Activated CD4-positive, alpha-beta memory T cell treated with anti-CD3 and anti-CD28 coated beads, Interleukin-2, amount 10 ng/mL, durations not matched to agents 7 days and 5 days (primary cell): ENCODE data around the gene TAF3. TPM values are rescaled to one million over a fixed set of nuclear protein-coding genes. Genes with fewer than 3 reads are reported as not detected.

ENCODE experiments used
- CTCF ChIA-PET: fragments of 350-600 bp; sonication (Branson Sonifier 250); formaldehyde crosslinking; loops from one replicate; lab custom pipeline; 2021; ENCODE audit warnings: antibody characterized with exemption, inconsistent platforms; lab: Charles Lee
- POLR2A ChIA-PET: fragments of 350-600 bp; sonication (Branson Sonifier 250); formaldehyde crosslinking; loops from one replicate; lab custom pipeline; 2021; ENCODE audit warnings: antibody characterized with exemption; lab: Charles Lee
- DNase-seq: peaks from one replicate; pipeline ENCODE4 v3.0.0-alpha.2; 2020
- H3K27ac Mint-ChIP-seq: one replicate; pipeline ENCODE4 v1.8.0; 2021; ENCODE audit warnings: mild to moderate bottlenecking, mixed read lengths
- H3K27me3 Mint-ChIP-seq: one replicate; pipeline ENCODE4 v1.8.0; 2021; ENCODE audit warnings: mixed read lengths
- H3K36me3 Mint-ChIP-seq: one replicate; pipeline ENCODE4 v1.8.0; 2021; ENCODE audit warnings: low read depth, mixed read lengths
- H3K4me1 Mint-ChIP-seq: one replicate; pipeline ENCODE4 v1.8.0; 2021; ENCODE audit warnings: mixed read lengths
- H3K4me3 Mint-ChIP-seq: one replicate; pipeline ENCODE4 v1.8.0; 2021; ENCODE audit warnings: mild to moderate bottlenecking, mixed read lengths
- H3K9me3 Mint-ChIP-seq: one replicate; pipeline ENCODE4 v1.8.0; 2021; ENCODE audit warnings: mixed read lengths
- total RNA-seq, 2 experiments: library from RNA; stranded (reverse); gene quantifications; one replicate each; pipeline ENCODE4 v1.2.3, GENCODE V29; 2021

TAF3 gene
- total RNA-seq, 2 experiments from 2014 or later, result 12.7 to 13.0 TPM

DNA sequence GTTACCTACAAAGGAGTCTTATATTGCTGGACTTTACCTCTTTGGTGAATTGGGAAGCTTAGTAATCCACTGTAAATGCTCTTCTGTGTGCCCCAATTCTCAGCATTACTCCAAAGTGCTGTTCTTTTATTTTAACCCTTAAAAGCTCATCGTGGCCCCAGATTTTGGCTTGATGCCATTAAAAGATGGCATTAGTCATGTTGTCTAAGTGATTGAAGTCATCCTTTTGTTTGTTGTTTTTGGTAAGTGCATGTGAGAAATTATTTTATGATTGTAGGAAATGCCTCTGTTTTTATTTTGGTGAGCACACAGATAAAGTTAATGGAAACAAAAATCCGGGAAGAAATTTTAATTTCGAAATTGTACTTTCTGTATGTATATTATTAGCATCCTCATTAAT, 153.6 kb downstream of the TAF3 start:
- no peak for DNase-seq
- H3K27me3 Mint-ChIP-seq, result no peaks in the 10 kb centered on the region
- ChIA-PET POLR2A (no interaction called here), CTCF (no interaction called here)
- no peaks in the 10 kb centered on the region for H3K4me1 Mint-ChIP-seq
- no peak overlapping the region for H3K27ac Mint-ChIP-seq
- H3K4me3 Mint-ChIP-seq, result no peak overlapping the region
- peaks cover 5% of the 10 kb centered on the region for H3K36me3 Mint-ChIP-seq
- no peaks in the 10 kb centered on the region for H3K9me3 Mint-ChIP-seq

DNA sequence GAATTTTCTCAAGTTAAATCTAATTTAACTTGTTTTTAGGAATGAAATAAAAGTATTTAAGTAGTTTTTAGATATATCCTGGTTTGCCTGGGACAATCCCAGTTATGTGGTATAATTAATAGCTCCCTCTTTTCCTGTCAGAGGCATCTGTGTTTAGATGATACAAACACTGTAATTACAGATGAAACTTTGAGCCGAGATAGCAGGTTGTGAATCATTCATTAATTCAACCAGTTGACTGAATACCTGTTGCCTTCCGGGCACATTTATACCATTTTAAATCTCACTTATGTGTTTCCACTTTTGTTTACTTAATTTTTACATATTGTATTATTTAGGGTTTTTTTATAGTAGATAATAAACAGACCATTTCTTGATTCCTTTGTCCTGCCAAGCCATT, 154.1 kb downstream of the TAF3 start:
- H3K36me3 Mint-ChIP-seq, result peaks cover 8% of the 10 kb centered on the region
- ChIA-PET POLR2A (no interaction called here), CTCF (no interaction called here)
- no peak overlapping the region for H3K4me3 Mint-ChIP-seq
- H3K27ac Mint-ChIP-seq, result no peak overlapping the region
- no peaks in the 10 kb centered on the region for H3K4me1 Mint-ChIP-seq
- no peaks in the 10 kb centered on the region for H3K9me3 Mint-ChIP-seq
- no peak for DNase-seq
- no peaks in the 10 kb centered on the region for H3K27me3 Mint-ChIP-seq

DNA sequence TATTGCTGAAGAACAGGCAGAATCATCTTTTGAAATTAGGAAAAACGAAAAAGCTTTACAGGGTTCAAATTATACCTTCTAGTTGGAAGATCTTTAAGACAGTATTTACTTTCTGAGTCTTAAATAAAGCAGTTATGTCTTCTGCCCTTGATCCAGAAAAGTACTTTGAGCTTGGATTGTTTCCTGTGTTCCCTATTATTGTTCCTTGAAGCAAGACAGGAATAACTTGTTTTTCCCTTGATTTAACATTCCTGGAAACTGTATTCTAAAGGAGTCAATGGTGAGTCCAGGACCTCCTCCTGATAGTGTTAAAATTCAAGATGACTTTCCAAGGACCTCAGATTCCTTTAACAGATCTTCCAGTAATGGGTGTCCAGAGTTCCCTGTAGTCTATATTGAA, 161.9 kb downstream of the TAF3 start:
- DNase-seq, result no peak
- Mint-ChIP-seq H3K36me3 (peaks cover 19% of the 10 kb centered on the region), H3K27me3 (no peaks in the 10 kb centered on the region), H3K9me3 (no peaks in the 10 kb centered on the region), H3K4me3 (no peak overlapping the region), H3K27ac (no peak overlapping the region), H3K4me1 (no peaks in the 10 kb centered on the region)
- ChIA-PET CTCF (no interaction called here), POLR2A (no interaction called here)

DNA sequence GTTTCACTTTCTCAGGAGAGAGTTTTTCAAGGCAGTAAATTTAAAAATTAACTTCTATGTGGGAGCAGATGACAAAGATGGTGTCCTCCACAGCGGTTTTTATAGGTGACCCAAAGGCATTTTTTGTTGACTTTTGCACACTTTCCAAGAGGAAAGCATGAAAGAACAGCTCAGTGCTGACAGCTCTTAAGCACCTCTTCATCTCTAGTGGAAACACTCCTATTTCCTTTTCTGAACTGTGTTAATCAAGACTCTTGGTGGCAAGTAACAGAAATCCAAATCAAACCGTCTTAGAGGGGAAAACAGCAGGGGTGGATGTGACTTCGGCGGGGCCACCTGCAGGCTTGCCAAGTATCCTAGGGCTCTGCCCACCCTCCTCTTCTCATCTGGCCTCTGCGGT, 164.4 kb downstream of the TAF3 start:
- H3K27ac Mint-ChIP-seq, result no peak overlapping the region
- no peaks in the 10 kb centered on the region for H3K9me3 Mint-ChIP-seq
- DNase-seq, result no peak
- no peaks in the 10 kb centered on the region for H3K27me3 Mint-ChIP-seq
- ChIA-PET CTCF (no interaction called here), POLR2A (no interaction called here)
- H3K4me3 Mint-ChIP-seq, result no peak overlapping the region
- H3K4me1 Mint-ChIP-seq, result no peaks in the 10 kb centered on the region
- peaks cover 15% of the 10 kb centered on the region for H3K36me3 Mint-ChIP-seq

DNA sequence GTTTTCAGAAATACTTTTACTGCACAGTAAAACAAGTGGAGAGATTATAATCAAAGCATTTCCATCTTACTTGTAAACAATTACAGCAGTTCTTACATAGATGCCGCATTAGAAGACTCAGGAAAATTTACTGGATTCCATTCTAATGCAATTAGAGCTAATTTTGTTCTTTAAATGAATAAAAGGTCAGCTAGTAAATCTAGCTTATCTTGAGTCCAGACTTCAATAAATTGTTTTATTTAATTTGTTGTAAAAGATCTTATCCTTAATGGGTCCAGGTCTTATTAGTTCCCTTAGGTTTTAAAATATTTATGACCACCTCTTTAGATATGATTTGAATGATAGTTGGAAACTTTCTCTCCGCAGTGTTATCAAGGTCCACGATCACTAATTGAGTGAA, 166.0 kb downstream of the TAF3 start:
- no peak overlapping the region for H3K27ac Mint-ChIP-seq

DNA sequence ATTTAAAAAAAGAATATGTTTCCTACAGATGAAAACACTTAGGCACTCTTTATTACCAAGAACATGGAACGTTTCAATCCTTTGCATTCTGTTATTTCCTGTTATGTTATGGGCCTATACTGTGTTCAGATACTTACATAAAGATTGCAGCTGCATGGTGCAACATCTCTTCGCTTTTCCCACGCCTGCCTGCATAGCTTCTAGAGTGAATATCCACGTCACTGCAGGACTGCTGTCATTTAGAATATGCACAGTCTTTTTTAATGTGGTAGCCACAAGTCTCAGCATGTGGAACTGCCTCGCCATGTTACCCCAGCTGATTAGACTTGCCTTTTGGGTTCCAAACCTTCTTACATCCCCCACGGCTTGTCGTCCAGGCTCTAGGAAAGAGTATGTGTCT, 166.6 kb downstream of the TAF3 start:
- Mint-ChIP-seq H3K4me1 (no peaks in the 10 kb centered on the region), H3K27me3 (no peaks in the 10 kb centered on the region), H3K36me3 (peaks cover 8% of the 10 kb centered on the region), H3K4me3 (no peak overlapping the region), H3K9me3 (no peaks in the 10 kb centered on the region), H3K27ac (no peak overlapping the region)
- DNase-seq, result no peak
- ChIA-PET CTCF (no interaction called here), POLR2A (no interaction called here)

More for the DNA sequence above, 166.0 kb downstream of the TAF3 start:
- H3K4me1 Mint-ChIP-seq, result no peaks in the 10 kb centered on the region
- no peak overlapping the region for H3K4me3 Mint-ChIP-seq
- CTCF ChIA-PET, result no interaction called here
- no peaks in the 10 kb centered on the region for H3K9me3 Mint-ChIP-seq
- POLR2A ChIA-PET, result no interaction called here
- H3K36me3 Mint-ChIP-seq, result peaks cover 9% of the 10 kb centered on the region
- H3K27me3 Mint-ChIP-seq, result no peaks in the 10 kb centered on the region
- DNase-seq, result no peak

DNA sequence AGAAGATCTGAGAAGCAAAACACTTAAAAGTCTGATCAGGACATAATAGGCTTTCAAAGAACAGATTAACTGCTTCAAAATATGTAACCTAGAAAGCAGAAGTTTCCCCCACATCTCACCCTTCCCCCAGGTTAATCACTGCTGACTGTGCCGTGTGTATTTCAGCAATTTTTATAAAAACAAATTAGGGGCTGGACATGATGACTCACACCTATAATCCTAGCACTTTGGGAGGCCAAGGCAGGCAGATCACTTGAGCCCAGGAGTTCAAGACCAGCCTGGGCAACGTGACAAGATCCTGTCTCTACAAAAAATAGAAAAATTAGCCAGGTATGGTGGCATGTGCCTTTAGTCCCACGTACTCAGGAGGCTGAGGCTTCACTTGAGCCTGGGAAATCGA, 168.5 kb downstream of the TAF3 start:
- DNase-seq, result no peak
- H3K27ac Mint-ChIP-seq, result no peak overlapping the region
- no peaks in the 10 kb centered on the region for H3K4me1 Mint-ChIP-seq
- ChIA-PET CTCF (no interaction called here), POLR2A (no interaction called here)
- no peak overlapping the region for H3K4me3 Mint-ChIP-seq
- no peaks in the 10 kb centered on the region for H3K27me3 Mint-ChIP-seq
- peaks cover 7% of the 10 kb centered on the region for H3K36me3 Mint-ChIP-seq
- H3K9me3 Mint-ChIP-seq, result no peaks in the 10 kb centered on the region

DNA sequence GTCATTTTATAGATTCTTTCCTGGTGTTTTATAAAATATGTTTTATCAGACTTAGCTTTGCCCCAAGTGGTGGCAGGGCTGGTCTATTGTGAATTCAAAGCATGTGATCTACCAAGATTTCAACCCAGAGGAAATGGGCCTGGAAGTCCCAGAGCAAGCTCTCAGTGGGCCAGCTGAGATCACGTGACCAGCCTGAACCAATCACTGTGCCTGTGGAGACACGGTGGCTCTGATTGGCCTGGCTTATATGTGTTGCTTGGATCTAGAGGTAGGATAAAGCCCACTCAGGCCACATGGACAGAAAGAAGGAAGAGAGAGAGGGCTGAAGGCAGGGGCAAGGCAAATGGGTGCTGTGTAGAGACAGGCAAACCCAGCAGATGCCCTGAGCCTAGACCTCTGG, 170.7 kb downstream of the TAF3 start:
- Mint-ChIP-seq H3K36me3 (peaks cover 7% of the 10 kb centered on the region), H3K27me3 (no peaks in the 10 kb centered on the region), H3K4me1 (no peaks in the 10 kb centered on the region), H3K27ac (no peak overlapping the region), H3K9me3 (no peaks in the 10 kb centered on the region), H3K4me3 (no peak overlapping the region)
- DNase-seq, result no peak
- CTCF ChIA-PET, result interaction anchor here (0.8 kb wide), 1 partner anchor 33 kb away, joined by 4 read pairs; no protein-coding TSS in a partner anchor
- POLR2A ChIA-PET, result no interaction called here

DNA sequence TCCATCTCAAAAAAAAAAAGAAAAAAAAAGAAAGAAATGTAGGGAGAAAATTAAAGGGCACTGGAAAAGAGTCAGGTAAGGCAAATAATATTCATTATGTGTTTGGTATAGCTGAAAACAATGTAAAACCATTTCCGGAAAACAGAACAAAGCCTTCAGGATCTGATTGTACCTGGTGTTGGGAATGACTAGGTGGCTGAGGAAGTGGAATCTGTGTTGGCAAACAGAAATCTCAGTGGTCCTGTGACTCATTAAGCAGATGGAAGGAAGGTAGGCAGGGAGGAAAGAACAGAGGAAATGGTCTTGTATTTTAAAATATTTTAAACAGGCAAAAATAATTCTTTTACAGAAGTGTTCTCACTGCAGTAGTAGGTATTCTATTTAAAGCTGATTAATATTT, 180.5 kb downstream of the TAF3 start:
- H3K9me3 Mint-ChIP-seq, result no peaks in the 10 kb centered on the region
- ChIA-PET POLR2A (no interaction called here), CTCF (no interaction called here)
- no peak overlapping the region for H3K27ac Mint-ChIP-seq
- no peaks in the 10 kb centered on the region for H3K27me3 Mint-ChIP-seq
- peaks cover 16% of the 10 kb centered on the region for H3K36me3 Mint-ChIP-seq
- no peak overlapping the region for H3K4me3 Mint-ChIP-seq
- no peak for DNase-seq
- no peaks in the 10 kb centered on the region for H3K4me1 Mint-ChIP-seq

DNA sequence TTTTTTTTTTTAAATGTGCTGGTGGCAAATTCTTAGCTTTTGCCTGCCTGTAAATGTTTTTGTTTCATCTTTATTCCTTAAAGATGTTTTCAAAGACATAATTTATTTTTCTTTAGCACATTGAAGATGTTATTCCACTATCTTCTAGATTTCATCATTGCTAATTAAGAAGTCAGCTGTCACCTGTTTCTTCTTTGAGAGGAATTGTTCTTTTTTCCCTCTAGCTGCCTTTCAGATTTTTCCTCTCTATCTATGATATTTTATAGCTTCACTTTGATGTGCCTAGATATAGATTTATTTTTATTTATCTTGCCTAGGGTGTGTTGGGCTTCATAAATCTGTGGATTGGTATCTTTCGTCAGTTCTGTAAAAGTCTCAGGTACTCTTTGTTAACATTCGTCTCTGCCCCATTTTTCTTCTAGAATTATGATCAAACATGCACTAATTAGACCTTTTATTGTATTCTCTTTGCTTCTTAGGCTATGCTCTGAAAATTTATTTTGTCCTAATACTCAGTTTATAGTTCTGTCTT, 186.2 kb downstream of the TAF3 start:
- POLR2A ChIA-PET, result no interaction called here
- Mint-ChIP-seq H3K27ac (no peak overlapping the region), H3K9me3 (peaks cover 10% of the 10 kb centered on the region), H3K4me1 (no peaks in the 10 kb centered on the region), H3K4me3 (no peak overlapping the region), H3K27me3 (no peaks in the 10 kb centered on the region), H3K36me3 (peaks cover 25% of the 10 kb centered on the region)
- CTCF ChIA-PET, result no interaction called here
- no peak for DNase-seq

DNA sequence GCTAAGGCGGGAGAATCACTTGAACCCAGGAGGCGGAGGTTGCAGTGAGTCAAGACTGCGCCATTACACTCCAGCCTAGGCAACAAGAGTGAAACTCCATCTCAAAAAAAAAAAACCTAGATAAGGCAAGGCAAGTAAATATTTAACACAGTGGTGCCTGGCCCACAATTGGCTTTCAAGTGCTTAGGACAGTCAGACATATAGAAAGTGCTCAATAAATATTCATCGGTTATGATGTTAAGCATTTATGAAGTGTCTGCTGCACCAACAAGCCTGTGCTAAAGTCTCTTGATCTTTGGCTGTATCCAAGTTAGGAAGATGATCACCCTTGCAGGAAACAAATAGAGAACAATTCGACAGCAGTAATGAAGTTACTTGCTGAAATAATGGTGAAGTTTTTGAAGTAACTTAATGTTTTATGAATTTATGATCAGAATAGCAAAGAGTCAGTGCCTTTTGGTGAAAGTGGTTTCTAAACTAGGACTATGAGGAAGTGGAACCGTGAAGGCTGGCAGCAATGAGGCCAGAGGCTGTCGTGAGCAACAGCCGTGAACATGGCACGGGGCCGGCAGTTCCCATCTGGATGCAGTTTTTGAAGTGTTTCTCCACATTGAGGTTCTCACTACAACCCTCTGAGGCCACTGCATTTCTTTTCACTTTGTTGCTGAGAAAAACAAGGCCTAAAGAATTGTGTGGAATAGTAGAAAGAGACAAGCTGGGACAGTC, 188.1 kb downstream of the TAF3 start:
- H3K4me3 Mint-ChIP-seq, result no peak overlapping the region
- DNase-seq, result no peak
- H3K27ac Mint-ChIP-seq, result no peak overlapping the region
- peaks cover 30% of the 10 kb centered on the region for H3K36me3 Mint-ChIP-seq
- no peaks in the 10 kb centered on the region for H3K27me3 Mint-ChIP-seq
- H3K9me3 Mint-ChIP-seq, result peaks cover 10% of the 10 kb centered on the region
- POLR2A ChIA-PET, result no interaction called here
- CTCF ChIA-PET, result no interaction called here
- no peaks in the 10 kb centered on the region for H3K4me1 Mint-ChIP-seq

DNA sequence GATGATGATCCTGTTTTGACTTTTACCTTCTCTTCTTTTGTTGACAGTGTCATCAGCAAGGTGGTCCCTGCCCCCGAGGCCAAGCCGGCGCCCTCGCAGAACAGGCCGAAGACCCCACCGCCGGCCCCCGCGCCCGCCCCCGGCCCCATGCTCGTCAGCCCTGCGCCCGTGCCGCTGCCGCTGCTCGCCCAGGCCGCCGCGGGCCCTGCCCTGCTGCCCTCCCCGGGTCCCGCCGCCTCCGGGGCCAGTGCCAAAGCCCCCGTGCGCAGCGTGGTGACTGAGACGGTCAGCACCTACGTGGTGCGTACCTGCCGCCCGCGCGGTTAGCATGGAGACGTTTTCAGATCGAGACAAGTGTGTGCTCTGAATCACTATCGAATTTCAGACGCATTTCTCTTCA, 190.7 kb downstream of the TAF3 start:
- Mint-ChIP-seq H3K27ac (no peak overlapping the region), H3K36me3 (peaks cover 24% of the 10 kb centered on the region), H3K9me3 (peaks cover 10% of the 10 kb centered on the region), H3K4me3 (no peak overlapping the region), H3K4me1 (no peaks in the 10 kb centered on the region), H3K27me3 (no peaks in the 10 kb centered on the region)
- POLR2A ChIA-PET, result no interaction called here
- CTCF ChIA-PET, result no interaction called here
- DNase-seq, result no peak

DNA sequence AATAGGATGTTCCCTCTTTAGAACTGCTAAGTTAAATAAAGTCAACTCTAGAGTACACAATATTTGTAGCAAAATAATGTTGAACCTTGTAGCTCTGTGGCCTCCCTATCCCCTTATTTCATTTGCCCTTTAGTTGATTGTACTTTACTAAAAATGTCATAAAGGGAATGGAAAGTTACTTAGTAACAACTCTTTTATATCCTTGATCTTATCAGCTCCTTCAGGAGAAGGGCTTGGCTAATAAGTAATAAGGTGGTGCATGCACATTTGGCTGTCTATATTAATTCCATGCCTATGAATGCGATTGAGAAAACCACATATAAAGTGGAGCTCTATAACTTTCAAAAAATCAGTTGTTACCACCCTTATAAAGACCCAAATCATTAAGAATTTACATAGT, 194.7 kb downstream of the TAF3 start:
- Mint-ChIP-seq H3K36me3 (peaks cover 11% of the 10 kb centered on the region), H3K27me3 (no peaks in the 10 kb centered on the region), H3K4me1 (no peaks in the 10 kb centered on the region), H3K4me3 (no peak overlapping the region), H3K9me3 (no peaks in the 10 kb centered on the region), H3K27ac (no peak overlapping the region)
- no peak for DNase-seq
- POLR2A ChIA-PET, result no interaction called here
- CTCF ChIA-PET, result no interaction called here

DNA sequence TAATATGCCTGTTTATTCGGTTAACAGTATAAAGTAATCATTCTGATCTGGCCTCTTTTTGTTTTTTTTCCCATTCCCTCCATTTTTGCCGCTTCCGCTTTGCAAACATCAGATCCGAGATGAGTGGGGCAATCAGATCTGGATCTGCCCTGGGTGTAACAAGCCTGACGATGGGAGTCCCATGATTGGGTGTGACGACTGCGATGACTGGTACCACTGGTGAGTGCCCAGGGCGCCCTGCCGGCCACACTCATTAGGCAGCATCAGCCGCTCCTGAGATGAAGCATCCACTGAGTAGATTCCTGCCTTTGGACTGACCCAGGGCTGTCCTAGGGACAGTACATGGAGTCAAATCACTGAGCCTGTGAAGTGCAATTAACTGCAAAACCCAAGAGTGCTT, 195.3 kb downstream of the TAF3 start:
- H3K9me3 Mint-ChIP-seq, result no peaks in the 10 kb centered on the region
- H3K4me1 Mint-ChIP-seq, result no peaks in the 10 kb centered on the region
- peaks cover 11% of the 10 kb centered on the region for H3K36me3 Mint-ChIP-seq
- ChIA-PET CTCF (no interaction called here), POLR2A (no interaction called here)
- no peak overlapping the region for H3K27ac Mint-ChIP-seq
- H3K27me3 Mint-ChIP-seq, result no peaks in the 10 kb centered on the region
- no peak overlapping the region for H3K4me3 Mint-ChIP-seq
- DNase-seq, result no peak
